Measurements from ENCODE around the gene IGFBP1. TPM values are rescaled to one million over a fixed set of nuclear protein-coding genes. Genes with fewer than 3 reads are reported as not detected.
A peak's percentile ranks its signal among the peaks of the same experiment; 100 is the strongest.

Gene IGFBP1
- total RNA-seq, 1 donor from 2014 or later, result not detected

DNA sequence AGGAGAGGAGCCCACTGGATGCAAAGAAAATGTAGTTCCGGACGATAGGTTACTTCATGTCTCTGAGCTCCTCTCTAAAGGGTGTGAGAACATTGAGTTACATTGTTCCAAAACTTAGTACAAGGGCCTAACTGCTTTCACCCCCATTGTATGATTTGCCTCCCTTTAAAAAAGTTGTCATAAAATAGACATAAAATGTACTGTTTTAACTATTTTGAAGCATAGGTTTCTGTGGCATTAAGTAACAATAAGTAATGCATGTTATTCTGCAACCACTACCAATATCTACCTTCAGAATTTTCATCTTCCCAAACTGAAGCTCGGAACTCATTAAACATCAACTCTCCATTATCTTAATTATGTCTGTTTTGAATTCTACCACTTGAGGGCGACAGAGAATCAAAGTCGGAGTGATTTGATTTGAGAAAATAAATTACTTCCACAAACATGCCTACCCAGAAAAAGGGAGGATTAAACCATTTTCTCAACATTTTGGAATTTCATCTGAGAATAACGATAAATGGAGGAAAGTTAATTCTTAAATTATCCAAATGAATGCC, 2.7 kb downstream of the IGFBP1 start:
- DNase-seq, result no peak
- Histone ChIP-seq H3K4me1 (no peaks in the 10 kb centered on the region), H3K4me3 (no peak overlapping the region), H3K27ac (no peak overlapping the region), H3K9me3 (no peaks in the 10 kb centered on the region), H3K36me3 (no peaks in the 10 kb centered on the region), H3K27me3 (peaks cover 43% of the 10 kb centered on the region)
- TF ChIP-seq, protein P1, sequence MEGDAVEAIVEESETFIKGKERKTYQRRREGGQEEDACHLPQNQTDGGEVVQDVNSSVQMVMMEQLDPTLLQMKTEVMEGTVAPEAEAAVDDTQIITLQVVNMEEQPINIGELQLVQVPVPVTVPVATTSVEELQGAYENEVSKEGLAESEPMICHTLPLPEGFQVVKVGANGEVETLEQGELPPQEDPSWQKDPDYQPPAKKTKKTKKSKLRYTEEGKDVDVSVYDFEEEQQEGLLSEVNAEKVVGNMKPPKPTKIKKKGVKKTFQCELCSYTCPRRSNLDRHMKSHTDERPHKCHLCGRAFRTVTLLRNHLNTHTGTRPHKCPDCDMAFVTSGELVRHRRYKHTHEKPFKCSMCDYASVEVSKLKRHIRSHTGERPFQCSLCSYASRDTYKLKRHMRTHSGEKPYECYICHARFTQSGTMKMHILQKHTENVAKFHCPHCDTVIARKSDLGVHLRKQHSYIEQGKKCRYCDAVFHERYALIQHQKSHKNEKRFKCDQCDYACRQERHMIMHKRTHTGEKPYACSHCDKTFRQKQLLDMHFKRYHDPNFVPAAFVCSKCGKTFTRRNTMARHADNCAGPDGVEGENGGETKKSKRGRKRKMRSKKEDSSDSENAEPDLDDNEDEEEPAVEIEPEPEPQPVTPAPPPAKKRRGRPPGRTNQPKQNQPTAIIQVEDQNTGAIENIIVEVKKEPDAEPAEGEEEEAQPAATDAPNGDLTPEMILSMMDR (IDR thresholded peaks at IDR 0.05), result peak; percentile 67
- intact Hi-C loops (cut with DNase I), result no loop called here
- ATAC-seq, result no peak

DNA sequence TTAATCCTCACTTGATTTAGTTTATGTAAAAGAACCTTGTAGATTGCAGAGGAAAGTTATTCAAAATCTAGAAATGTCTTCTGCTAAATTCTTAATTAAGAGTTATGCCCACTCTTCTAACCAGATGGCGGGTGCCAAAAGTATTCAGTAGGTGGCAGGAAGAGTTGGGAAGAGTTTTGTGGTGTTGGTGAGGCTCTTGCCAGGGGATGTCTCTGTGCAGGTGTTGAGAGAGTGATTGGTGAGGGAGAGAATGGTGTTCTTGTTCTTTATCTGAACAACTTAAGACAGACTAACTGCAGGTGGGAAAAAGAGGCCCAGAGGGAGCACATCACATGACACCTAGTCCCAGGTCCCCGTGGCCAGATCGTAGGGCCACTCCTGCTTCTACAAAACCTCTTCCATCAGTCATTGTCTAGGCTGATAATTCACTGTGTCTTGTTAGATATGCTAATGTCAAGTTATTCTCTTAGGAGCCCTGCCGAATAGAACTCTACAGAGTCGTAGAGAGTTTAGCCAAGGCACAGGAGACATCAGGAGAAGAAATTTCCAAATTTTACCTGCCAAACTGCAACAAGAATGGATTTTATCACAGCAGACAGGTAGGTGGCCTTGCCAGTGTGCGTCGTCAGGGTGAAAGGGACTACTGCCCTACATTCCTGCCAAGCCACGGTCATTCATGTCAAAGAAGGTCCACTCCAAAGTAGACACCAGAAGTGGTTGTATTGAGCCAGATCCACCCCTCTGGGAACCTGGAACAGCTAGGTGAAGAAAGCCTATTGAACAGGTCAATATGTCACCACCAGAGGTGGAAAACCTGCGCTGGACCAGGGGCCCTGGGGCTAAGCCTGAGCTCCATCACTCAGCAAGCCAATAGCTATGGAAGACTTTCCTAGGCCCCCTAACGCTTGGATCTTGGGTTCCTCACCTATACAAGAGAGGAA, 3.4 kb downstream of the IGFBP1 start:
- no peaks in the 10 kb centered on the region for H3K4me1 ChIP-seq
- TF ChIP-seq, protein P1 (IDR thresholded peaks at IDR 0.05), result no peak
- H3K27me3 ChIP-seq, result peaks cover 43% of the 10 kb centered on the region
- no peaks in the 10 kb centered on the region for H3K9me3 ChIP-seq
- H3K36me3 ChIP-seq, result no peaks in the 10 kb centered on the region
- no peak overlapping the region for H3K4me3 ChIP-seq
- DNase-seq (no peak), ATAC-seq (no peak)
- H3K27ac ChIP-seq, result no peak overlapping the region
- intact Hi-C loops (cut with DNase I), result no loop called here

DNA sequence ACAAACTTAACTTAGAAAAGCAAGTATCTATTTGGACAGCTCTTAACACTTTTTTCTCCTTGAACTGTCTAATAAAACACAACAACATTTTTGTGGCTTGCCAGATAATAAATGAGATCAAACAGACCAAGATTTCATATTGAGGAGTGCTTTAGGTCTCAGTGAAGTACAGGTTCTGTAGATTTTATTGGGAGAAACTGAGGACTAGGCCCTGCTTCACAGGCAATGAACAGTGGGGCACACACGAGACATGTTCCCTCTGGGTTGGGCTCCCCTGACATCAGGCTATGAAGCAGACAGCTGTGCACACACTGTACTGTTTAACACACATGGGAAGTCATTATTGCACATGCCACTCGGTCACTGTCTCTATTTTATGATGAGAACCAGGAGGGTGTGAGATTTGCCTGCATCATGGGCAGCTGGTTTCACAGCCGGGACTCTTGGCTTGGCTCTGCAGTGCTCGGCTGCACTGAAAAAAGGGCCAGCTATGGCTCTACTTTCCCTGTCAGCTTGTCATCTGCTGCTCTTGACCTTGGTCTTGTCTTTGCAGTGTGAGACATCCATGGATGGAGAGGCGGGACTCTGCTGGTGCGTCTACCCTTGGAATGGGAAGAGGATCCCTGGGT, 4.2 kb downstream of the IGFBP1 start:
- H3K4me3 ChIP-seq, result no peak overlapping the region
- TF ChIP-seq, protein P1 (IDR thresholded peaks at IDR 0.05), result no peak
- no peaks in the 10 kb centered on the region for H3K9me3 ChIP-seq
- H3K27me3 ChIP-seq, result peaks cover 37% of the 10 kb centered on the region
- ATAC-seq, result no peak
- intact Hi-C loops (cut with DNase I), result no loop called here
- no peaks in the 10 kb centered on the region for H3K4me1 ChIP-seq
- no peak overlapping the region for H3K27ac ChIP-seq
- H3K36me3 ChIP-seq, result no peaks in the 10 kb centered on the region
- no peak for DNase-seq

DNA sequence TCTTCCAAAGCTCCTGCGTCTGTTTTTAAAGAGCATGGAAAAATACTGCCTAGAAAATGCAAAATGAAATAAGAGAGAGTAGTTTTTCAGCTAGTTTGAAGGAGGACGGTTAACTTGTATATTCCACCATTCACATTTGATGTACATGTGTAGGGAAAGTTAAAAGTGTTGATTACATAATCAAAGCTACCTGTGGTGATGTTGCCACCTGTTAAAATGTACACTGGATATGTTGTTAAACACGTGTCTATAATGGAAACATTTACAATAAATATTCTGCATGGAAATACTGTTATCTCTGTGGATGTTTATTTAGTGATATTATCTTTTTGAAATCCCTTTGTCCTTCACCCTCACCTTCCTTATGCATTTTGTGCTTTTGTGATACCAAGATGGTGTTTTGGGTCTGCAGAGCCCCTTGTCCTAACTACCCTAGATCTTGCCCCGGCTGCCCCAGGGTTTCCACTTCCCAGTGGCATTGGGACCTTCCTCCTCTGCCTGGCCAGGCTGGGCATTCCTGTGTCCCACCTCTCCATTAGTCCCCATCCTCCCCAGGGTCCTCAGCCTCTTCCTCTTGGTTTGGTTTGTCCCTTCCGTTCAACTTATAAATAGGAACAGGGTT, 5.2 kb downstream of the IGFBP1 start:
- H3K36me3 ChIP-seq, result no peaks in the 10 kb centered on the region
- no peak for ATAC-seq
- no peak overlapping the region for H3K4me3 ChIP-seq
- TF ChIP-seq, protein P1 (IDR thresholded peaks at IDR 0.05), result no peak
- no peaks in the 10 kb centered on the region for H3K9me3 ChIP-seq
- H3K4me1 ChIP-seq, result no peaks in the 10 kb centered on the region
- DNase-seq, result no peak
- intact Hi-C loops (cut with DNase I), result no loop called here
- H3K27ac ChIP-seq, result no peak overlapping the region
- H3K27me3 ChIP-seq, result peaks cover 27% of the 10 kb centered on the region

DNA sequence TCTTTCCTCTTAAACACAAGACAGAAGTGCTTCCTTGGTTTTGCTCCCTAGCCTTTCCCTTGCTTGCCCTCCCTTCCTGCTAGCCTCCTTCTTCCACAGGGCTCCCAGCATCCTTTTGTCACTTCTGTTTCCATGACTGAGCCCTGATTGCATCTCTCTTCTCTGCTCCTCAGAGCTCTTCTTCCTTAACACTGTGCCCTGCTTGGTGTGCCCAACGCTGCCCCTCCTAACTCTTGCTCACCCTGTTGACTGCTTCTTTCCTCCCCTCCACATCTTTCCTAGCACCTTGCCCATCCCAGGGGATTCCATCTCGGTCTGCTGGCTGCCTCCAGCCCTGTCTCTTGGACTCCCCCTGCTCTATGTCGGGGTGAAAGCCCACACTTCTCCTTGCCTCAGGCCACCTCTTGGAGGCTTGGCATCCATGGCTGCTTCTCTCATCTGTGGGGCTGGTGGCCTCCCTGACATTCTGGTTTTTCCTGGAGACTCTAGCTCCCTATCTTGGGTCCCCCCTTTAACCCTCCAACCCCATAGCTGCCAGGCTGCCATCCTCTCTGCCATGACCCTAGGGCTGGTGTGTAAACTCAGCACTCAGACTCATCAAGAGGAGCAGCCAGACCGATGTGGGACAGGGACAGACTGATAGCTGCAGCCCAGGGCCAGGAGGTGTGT, 5.8 kb downstream of the IGFBP1 start:
- DNase-seq (no peak), ATAC-seq (no peak)
- Histone ChIP-seq H3K27ac (no peak overlapping the region), H3K9me3 (no peaks in the 10 kb centered on the region), H3K27me3 (peaks cover 20% of the 10 kb centered on the region), H3K4me3 (no peak overlapping the region), H3K36me3 (no peaks in the 10 kb centered on the region), H3K4me1 (no peaks in the 10 kb centered on the region)
- TF ChIP-seq, protein P1 (IDR thresholded peaks at IDR 0.05), result no peak
- intact Hi-C loops (cut with DNase I), result no loop called here
